HCT116 (cell line): ENCODE results near the gene CXXC5. TPM values are rescaled to one million over a fixed set of nuclear protein-coding genes. Genes with fewer than 3 reads are reported as not detected.

Experiments used
- ATAC-seq: fragments of 200-7000 bp; cut with Tn5 transposase; 2 replicates; pipeline ENCODE4 v1.9.1; 2020; ENCODE audit warnings: mild to moderate bottlenecking, moderate library complexity
- BruUV-seq: library from RNA; stranded (reverse); fragments of 400-500 nt; replicated peaks from 2 replicates; lab custom pipeline; 2021; lab: Mats Ljungman, UMichigan
- CTCF ChIA-PET: fragments of 300-600 bp; sonication (Branson Sonifier 250); formaldehyde crosslinking; loops from one replicate; lab custom pipeline; 2021; ENCODE audit warnings: antibody characterized with exemption; lab: Charles Lee
- POLR2A ChIA-PET: fragments of 300-600, 350-600 bp; sonication (Branson Sonifier 250); formaldehyde crosslinking; loops from one replicate; lab custom pipeline; 2021; ENCODE audit warnings: antibody characterized with exemption; lab: Charles Lee
- RAD21 ChIA-PET, 2 experiments: fragments of 300-600 bp; sonication (Branson Sonifier 250); formaldehyde crosslinking; loops; one replicate each; lab custom pipeline; 2023; ENCODE audit warnings: low total read pairs in 2 of 2; ENCODE audit not compliant: uncharacterized antibody in 2 of 2, unreplicated experiment in 2 of 2, low non-redundant PET in 1 of 2; lab: Charles Lee
- DNase-seq: peaks from one replicate; pipeline ENCODE4 v3.0.0-alpha.2; 2010; ENCODE audit warnings: low read depth, low spot score
- H2AFZ ChIP-seq: fragments of 200-600 bp; shearing (Covaris generic), sonication (generic); 2 replicates; pipeline ENCODE4 v1.6.1; 2017; ENCODE audit warnings: low read depth, mixed run types, mixed read lengths, antibody characterized with exemption, low read length; ENCODE audit not compliant: poor library complexity, severe bottlenecking
- H3K27ac ChIP-seq: 2 replicates; pipeline ENCODE4 v1.5.1; 2012; ENCODE audit warnings: low read depth, low read length
- H3K27me3 ChIP-seq: fragments of 200-600 bp; sonication (generic); 2 replicates; pipeline ENCODE4 v1.6.1; 2016; ENCODE audit warnings: mixed run types, low read length, mixed read lengths; ENCODE audit not compliant: insufficient read depth
- H3K36me3 ChIP-seq, 2 experiments: fragments of 200-500 bp in 1 of 2; fragments of 200-600 bp in 1 of 2; sonication (Bioruptor generic) in 1 of 2; sonication (generic) in 1 of 2; 2 replicates each; pipeline versions ENCODE4 v1.5.1 to v1.6.1; 2014 to 2016; ENCODE audit warnings: low read length in 2 of 2, inconsistent platforms in 1 of 2, mixed read lengths in 1 of 2, mixed run types in 1 of 2; ENCODE audit not compliant: insufficient read depth in 2 of 2, control insufficient read depth in 1 of 2
- H3K4me1 ChIP-seq, 2 experiments: fragments of 200-600 bp in 1 of 2; sonication (generic) in 1 of 2; 2 replicates each; pipeline versions ENCODE4 v1.5.1 to v1.6.1; 2012 to 2017; ENCODE audit warnings: low read length in 2 of 2, inconsistent platforms in 1 of 2, mild to moderate bottlenecking in 1 of 2, mixed read lengths in 1 of 2, mixed run types in 1 of 2, moderate library complexity in 1 of 2; ENCODE audit not compliant: insufficient read depth in 2 of 2, control insufficient read depth in 1 of 2
- H3K4me2 ChIP-seq: fragments of 200-600 bp; sonication (generic); 2 replicates; pipeline ENCODE4 v1.6.1; 2017; ENCODE audit warnings: mixed run types, low read length, mixed read lengths
- H3K4me3 ChIP-seq, 2 experiments: fragments of 200-600 bp in 1 of 2; sonication (generic) in 1 of 2; replicated peaks in 1 of 2; 2 replicates each; pipeline ENCODE4 v1.5.1; 2011 to 2016; ENCODE audit warnings: low read length in 2 of 2, control low read depth in 1 of 2, low read depth in 1 of 2, mild to moderate bottlenecking in 1 of 2, mixed read lengths in 1 of 2, mixed run types in 1 of 2
- H3K79me2 ChIP-seq: fragments of 200-600 bp; sonication (generic); 2 replicates; pipeline ENCODE4 v1.6.1; 2017; ENCODE audit warnings: mild to moderate bottlenecking, mixed run types, low read length, moderate library complexity, mixed read lengths; ENCODE audit not compliant: insufficient read depth
- H3K9ac ChIP-seq: fragments of 200-600 bp; sonication (generic); 2 replicates; pipeline ENCODE4 v1.6.1; 2016; ENCODE audit warnings: low read length, mixed read lengths
- H3K9me2 ChIP-seq: fragments of 200-600 bp; sonication (generic), shearing (Covaris generic); 2 replicates; pipeline ENCODE4 v1.6.1; 2017; ENCODE audit warnings: mixed run types, mild to moderate bottlenecking, moderate library complexity; ENCODE audit not compliant: insufficient read depth
- H3K9me3 ChIP-seq, 2 experiments: fragments of 200-500 bp in 1 of 2; fragments of 200-600 bp in 1 of 2; sonication (Bioruptor generic) in 1 of 2; sonication (generic) in 1 of 2; 2 replicates each; pipeline ENCODE4 v1.6.1; 2014 to 2017; ENCODE audit warnings: low read length in 2 of 2, mixed read lengths in 2 of 2, inconsistent platforms in 1 of 2, low read depth in 1 of 2, mild to moderate bottlenecking in 1 of 2, mixed run types in 1 of 2, moderate library complexity in 1 of 2; ENCODE audit not compliant: control insufficient read depth in 1 of 2, insufficient read depth in 1 of 2
- H4K20me1 ChIP-seq: fragments of 200-600 bp; sonication (generic), shearing (Covaris generic); 2 replicates; pipeline ENCODE4 v1.6.1; 2017; ENCODE audit warnings: mixed run types, mild to moderate bottlenecking, moderate library complexity; ENCODE audit not compliant: insufficient read depth
- CBX3 ChIP-seq: IDR thresholded peaks from 2 replicates; pipeline ENCODE4 v1.6.1; 2012; ENCODE audit warnings: low read depth
- EGR1 ChIP-seq: IDR thresholded peaks from 2 replicates; pipeline ENCODE4 v1.6.1; 2012; ENCODE audit warnings: low read depth
- ELF1 ChIP-seq: IDR thresholded peaks from 2 replicates; pipeline ENCODE4 v1.6.1; 2012; ENCODE audit warnings: low read depth, borderline replicate concordance
- EZH2 ChIP-seq: fragments of 200-600 bp; sonication (generic); IDR thresholded peaks from 2 replicates; pipeline ENCODE4 v1.6.1; 2017; ENCODE audit warnings: antibody characterized with exemption, mixed run types
- FOSL1 ChIP-seq: IDR thresholded peaks from 2 replicates; pipeline ENCODE4 v1.6.1; 2012; ENCODE audit warnings: low read depth
- POLR2A ChIP-seq: IDR thresholded peaks from 2 replicates; pipeline ENCODE4 v1.7.0; 2011; ENCODE audit warnings: borderline replicate concordance; ENCODE audit not compliant: insufficient read depth, insufficient read length; ENCODE audit errors: extremely low read depth
- POLR2AphosphoS5 ChIP-seq: IDR thresholded peaks from 2 replicates; pipeline ENCODE4 v1.6.1; 2011; ENCODE audit warnings: mild to moderate bottlenecking, low read depth, low read length, moderate library complexity
- RAD21 ChIP-seq: IDR thresholded peaks from 2 replicates; pipeline ENCODE4 v1.6.1; 2012; ENCODE audit warnings: low read depth, mild to moderate bottlenecking
- SIN3A ChIP-seq: IDR thresholded peaks from 2 replicates; pipeline ENCODE4 v1.6.1; 2012; ENCODE audit warnings: low read depth
- SRF ChIP-seq: IDR thresholded peaks from 2 replicates; pipeline ENCODE4 v1.6.1; 2012; ENCODE audit warnings: low read depth
- YY1 ChIP-seq: IDR thresholded peaks from 2 replicates; pipeline ENCODE4 v1.6.1; 2011; ENCODE audit warnings: low read length, low read depth, moderate library complexity, mild to moderate bottlenecking; ENCODE audit not compliant: insufficient replicate concordance; ENCODE audit errors: extremely low read depth
- ZFX ChIP-seq: fragments of 450-650 bp; IDR thresholded peaks from 2 replicates; pipeline ENCODE4 v1.6.1; 2017
- ZNF274 ChIP-seq: fragments of 200-500 bp; sonication (Bioruptor generic); IDR thresholded peaks from 2 replicates; pipeline ENCODE4 v1.6.1; 2014; ENCODE audit warnings: mild to moderate bottlenecking, low read depth, low read length, inconsistent platforms
- intact Hi-C: fragments of 100-400 bp; cut with micrococcal nuclease; formaldehyde crosslinking; loops from 2 replicates; pipeline ENCODE4 v1.10.0; 2022
- total RNA-seq: library from RNA; stranded (reverse); gene quantifications from one replicate; pipeline ENCODE4 v1.2.1, GENCODE V29; 2021; ENCODE audit not compliant: unreplicated experiment
- TF ChIP-seq, protein P1 (sequence below): IDR thresholded peaks from 2 replicates; pipeline ENCODE4 v1.6.1; 2012
- TF ChIP-seq, protein P2 (sequence below): IDR thresholded peaks from 2 replicates; pipeline ENCODE4 v1.6.1; 2012
- TF ChIP-seq, protein P3 (sequence below): IDR thresholded peaks from 2 replicates; pipeline ENCODE4 v1.6.1; 2012; ENCODE audit warnings: low read depth

Gene CXXC5
- total RNA-seq, 1 experiment from 2014 or later, result 43.1 TPM

GRCh38 chr5:139635191-139635590, 13.0 kb upstream of the CXXC5 start:
- Histone ChIP-seq H3K27me3 (no peaks in the 10 kb centered on the region), H2AFZ (no peak overlapping the region), H3K9ac (no peak overlapping the region), H3K4me2 (peak overlapping the region; percentile 82; the same call in 1 of the 2 replicates), H3K9me3 (no peaks in the 10 kb centered on the region), H3K79me2 (no peaks in the 10 kb centered on the region), H3K9me2 (no peaks in the 10 kb centered on the region), H3K36me3 (no peaks in the 10 kb centered on the region), H3K4me1 (peaks cover 46 to 54% of the 10 kb centered on the region in 2 experiments), H4K20me1 (no peaks in the 10 kb centered on the region), H3K27ac (no peak overlapping the region), H3K4me3 (no peak overlapping the region)
- TF ChIP-seq EZH2 (no peak), CBX3 (no peak), ELF1 (no peak), EGR1 (no peak), SIN3A (no peak), FOSL1 (no peak), POLR2AphosphoS5 (no peak), RAD21 (no peak)
- DNase-seq, result no peak
- intact Hi-C loops, result loop anchor here (10.0 kb wide), 1 partner anchor 210 kb away; no protein-coding TSS in a partner anchor
- ChIA-PET RAD21 (interaction anchor here (1.0 to 1.9 kb wide), 4 partner anchors 55 to 131 kb away, joined by 3 to 9 read pairs (median 6); no protein-coding TSS in a partner anchor), POLR2A (interaction anchor here (2.3 to 4.1 kb wide), 2 partner anchors 14 to 26 kb away, joined by 8 to 62 read pairs; partner anchors contain the start of gene CXXC5), CTCF (interaction anchor here (0.9 to 6.5 kb wide), 15 partner anchors 9 to 140 kb away, joined by 3 to 81 read pairs (median 5); partner anchors contain the start of gene CXXC5)
- no TSS peak for BruUV-seq
- ATAC-seq, result no peak

DNA sequence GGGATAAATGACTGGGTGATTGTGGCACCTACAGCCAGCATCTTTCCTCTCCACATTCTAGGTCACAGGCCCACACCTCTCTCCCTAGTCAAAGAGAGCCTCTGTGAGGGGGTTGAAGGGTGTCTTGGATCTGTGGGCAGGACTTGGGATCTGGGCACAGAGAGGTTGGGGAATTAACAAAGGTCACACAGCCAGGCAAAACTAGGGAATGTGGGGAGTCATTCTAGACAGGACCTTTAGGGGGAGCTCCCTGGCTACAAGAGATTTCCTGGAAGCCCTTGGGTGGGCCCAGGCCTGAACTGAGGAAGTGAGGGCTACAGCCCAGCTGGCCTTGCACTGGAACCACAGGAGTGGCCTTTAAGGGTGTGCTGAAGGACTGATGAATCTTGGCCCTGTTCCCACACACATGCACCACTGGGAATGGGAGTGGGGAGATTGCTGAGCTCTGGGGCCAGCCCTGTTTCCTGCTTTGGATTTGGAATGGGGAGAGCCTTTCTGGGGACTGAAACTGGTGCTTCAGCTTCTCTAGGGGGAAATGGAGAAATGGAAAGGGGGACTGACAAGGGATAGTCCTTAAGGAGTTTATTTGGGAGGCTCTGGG, 12.4 kb upstream of the CXXC5 start:
- Histone ChIP-seq H4K20me1 (no peaks in the 10 kb centered on the region), H3K27me3 (no peaks in the 10 kb centered on the region), H3K4me2 (peak overlapping the region; percentile 82), H3K36me3 (no peaks in the 10 kb centered on the region), H3K4me3 (no peak overlapping the region), H3K79me2 (no peaks in the 10 kb centered on the region), H3K27ac (peak overlapping the region; percentile 37), H3K4me1 (peaks cover 51 to 59% of the 10 kb centered on the region in 2 experiments), H2AFZ (no peak overlapping the region), H3K9me2 (no peaks in the 10 kb centered on the region), H3K9me3 (no peaks in the 10 kb centered on the region), H3K9ac (peak overlapping the region; percentile 11; the same call in 1 of the 2 replicates)
- ATAC-seq (peak; percentile 7; the same call in 1 of the 2 replicates), DNase-seq (no peak)
- ChIA-PET RAD21 (interaction anchor here (1.0 to 3.5 kb wide), 3 partner anchors 12 to 130 kb away, joined by 3 to 31 read pairs (median 4); partner anchors contain the start of gene CXXC5 (in 1 of the 2)), CTCF (interaction anchor here (0.7 to 6.5 kb wide), 14 partner anchors 9 to 139 kb away, joined by 3 to 81 read pairs (median 4); partner anchors contain the start of gene CXXC5), POLR2A (interaction anchor here (2.3 to 4.1 kb wide), 2 partner anchors 13 to 25 kb away, joined by 8 to 62 read pairs; partner anchors contain the start of gene CXXC5)
- intact Hi-C loops, result loop anchor here (10.0 kb wide), 1 partner anchor 209 kb away; no protein-coding TSS in a partner anchor
- no TSS peak for BruUV-seq
- peak; percentile 37; the same call in 1 of the 2 replicates for TF ChIP-seq POLR2AphosphoS5
- TF ChIP-seq, protein P1, sequence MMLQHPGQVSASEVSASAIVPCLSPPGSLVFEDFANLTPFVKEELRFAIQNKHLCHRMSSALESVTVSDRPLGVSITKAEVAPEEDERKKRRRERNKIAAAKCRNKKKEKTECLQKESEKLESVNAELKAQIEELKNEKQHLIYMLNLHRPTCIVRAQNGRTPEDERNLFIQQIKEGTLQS, result no peak
- TF ChIP-seq, protein P2, sequence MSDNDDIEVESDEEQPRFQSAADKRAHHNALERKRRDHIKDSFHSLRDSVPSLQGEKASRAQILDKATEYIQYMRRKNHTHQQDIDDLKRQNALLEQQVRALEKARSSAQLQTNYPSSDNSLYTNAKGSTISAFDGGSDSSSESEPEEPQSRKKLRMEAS, result no peak
- no peak for TF ChIP-seq SRF
- TF ChIP-seq SIN3A, result no peak
- TF ChIP-seq ZNF274, result no peak
- TF ChIP-seq YY1, result no peak
- no peak for TF ChIP-seq FOSL1
- TF ChIP-seq, protein P3, sequence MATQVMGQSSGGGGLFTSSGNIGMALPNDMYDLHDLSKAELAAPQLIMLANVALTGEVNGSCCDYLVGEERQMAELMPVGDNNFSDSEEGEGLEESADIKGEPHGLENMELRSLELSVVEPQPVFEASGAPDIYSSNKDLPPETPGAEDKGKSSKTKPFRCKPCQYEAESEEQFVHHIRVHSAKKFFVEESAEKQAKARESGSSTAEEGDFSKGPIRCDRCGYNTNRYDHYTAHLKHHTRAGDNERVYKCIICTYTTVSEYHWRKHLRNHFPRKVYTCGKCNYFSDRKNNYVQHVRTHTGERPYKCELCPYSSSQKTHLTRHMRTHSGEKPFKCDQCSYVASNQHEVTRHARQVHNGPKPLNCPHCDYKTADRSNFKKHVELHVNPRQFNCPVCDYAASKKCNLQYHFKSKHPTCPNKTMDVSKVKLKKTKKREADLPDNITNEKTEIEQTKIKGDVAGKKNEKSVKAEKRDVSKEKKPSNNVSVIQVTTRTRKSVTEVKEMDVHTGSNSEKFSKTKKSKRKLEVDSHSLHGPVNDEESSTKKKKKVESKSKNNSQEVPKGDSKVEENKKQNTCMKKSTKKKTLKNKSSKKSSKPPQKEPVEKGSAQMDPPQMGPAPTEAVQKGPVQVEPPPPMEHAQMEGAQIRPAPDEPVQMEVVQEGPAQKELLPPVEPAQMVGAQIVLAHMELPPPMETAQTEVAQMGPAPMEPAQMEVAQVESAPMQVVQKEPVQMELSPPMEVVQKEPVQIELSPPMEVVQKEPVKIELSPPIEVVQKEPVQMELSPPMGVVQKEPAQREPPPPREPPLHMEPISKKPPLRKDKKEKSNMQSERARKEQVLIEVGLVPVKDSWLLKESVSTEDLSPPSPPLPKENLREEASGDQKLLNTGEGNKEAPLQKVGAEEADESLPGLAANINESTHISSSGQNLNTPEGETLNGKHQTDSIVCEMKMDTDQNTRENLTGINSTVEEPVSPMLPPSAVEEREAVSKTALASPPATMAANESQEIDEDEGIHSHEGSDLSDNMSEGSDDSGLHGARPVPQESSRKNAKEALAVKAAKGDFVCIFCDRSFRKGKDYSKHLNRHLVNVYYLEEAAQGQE, result no peak
- no peak for TF ChIP-seq RAD21
- no peak for TF ChIP-seq ZFX
- no peak for TF ChIP-seq POLR2A
